ENCODE data around the gene DCC.

Gene DCC

GRCh38 chr18:53153800-53154199, 813.8 kb downstream of the DCC start:
- no peaks in the 10 kb centered on the region for H4K20me1 ChIP-seq (ENCODE audit: control insufficient read depth, insufficient read depth, low read depth, low read length)
- no peaks in the 10 kb centered on the region for H3F3A ChIP-seq (ENCODE audit: control insufficient read depth, insufficient read depth)
- no peaks in the 10 kb centered on the region for H3K79me2 ChIP-seq (ENCODE audit: control insufficient read depth, low read length)
- no peaks in the 10 kb centered on the region for H3K9me3 ChIP-seq (ENCODE audit: control insufficient read depth, insufficient read depth, low read length)
- no peaks in the 10 kb centered on the region for H3K9me2 ChIP-seq (replicated peaks; ENCODE audit: control insufficient read depth, low read length)
- TF ChIP-seq, protein P1, sequence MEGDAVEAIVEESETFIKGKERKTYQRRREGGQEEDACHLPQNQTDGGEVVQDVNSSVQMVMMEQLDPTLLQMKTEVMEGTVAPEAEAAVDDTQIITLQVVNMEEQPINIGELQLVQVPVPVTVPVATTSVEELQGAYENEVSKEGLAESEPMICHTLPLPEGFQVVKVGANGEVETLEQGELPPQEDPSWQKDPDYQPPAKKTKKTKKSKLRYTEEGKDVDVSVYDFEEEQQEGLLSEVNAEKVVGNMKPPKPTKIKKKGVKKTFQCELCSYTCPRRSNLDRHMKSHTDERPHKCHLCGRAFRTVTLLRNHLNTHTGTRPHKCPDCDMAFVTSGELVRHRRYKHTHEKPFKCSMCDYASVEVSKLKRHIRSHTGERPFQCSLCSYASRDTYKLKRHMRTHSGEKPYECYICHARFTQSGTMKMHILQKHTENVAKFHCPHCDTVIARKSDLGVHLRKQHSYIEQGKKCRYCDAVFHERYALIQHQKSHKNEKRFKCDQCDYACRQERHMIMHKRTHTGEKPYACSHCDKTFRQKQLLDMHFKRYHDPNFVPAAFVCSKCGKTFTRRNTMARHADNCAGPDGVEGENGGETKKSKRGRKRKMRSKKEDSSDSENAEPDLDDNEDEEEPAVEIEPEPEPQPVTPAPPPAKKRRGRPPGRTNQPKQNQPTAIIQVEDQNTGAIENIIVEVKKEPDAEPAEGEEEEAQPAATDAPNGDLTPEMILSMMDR (IDR thresholded peaks at IDR 0.05; ENCODE audit: low read depth, low read length, poor library complexity, severe bottlenecking), result no peak
- TF ChIP-seq EZH2phosphoT487 (IDR thresholded peaks at IDR 0.05; ENCODE audit: borderline replicate concordance, low read length), result no peak
- no peaks in the 10 kb centered on the region for H3K27me3 ChIP-seq (ENCODE audit: control insufficient read depth, low read length)
- H3K36me3 ChIP-seq (ENCODE audit: control insufficient read depth, low read length), result no peaks in the 10 kb centered on the region
- H3K4me3 ChIP-seq (ENCODE audit: low read length), result no peak overlapping the region
- H3K4me1 ChIP-seq (ENCODE audit: control insufficient read depth, low read length), result no peaks in the 10 kb centered on the region
- no peak overlapping the region for H3K4me2 ChIP-seq (ENCODE audit: low read length)
- no peak overlapping the region for H3K27ac ChIP-seq (ENCODE audit: low read depth, low read length)

- Histone ChIP-seq H3K9me2 (replicated peaks; ENCODE audit: control insufficient read depth, low read length) (no peaks in the 10 kb centered on the region), H3K27me3 (ENCODE audit: control insufficient read depth, low read length) (no peaks in the 10 kb centered on the region), H3K4me2 (ENCODE audit: low read length) (no peak overlapping the region), H3K9me3 (ENCODE audit: control insufficient read depth, insufficient read depth, low read length) (no peaks in the 10 kb centered on the region), H3K4me1 (ENCODE audit: control insufficient read depth, low read length) (no peaks in the 10 kb centered on the region), H3K4me3 (ENCODE audit: low read length) (no peak overlapping the region), H3K79me2 (ENCODE audit: control insufficient read depth, low read length) (no peaks in the 10 kb centered on the region), H3F3A (ENCODE audit: control insufficient read depth, insufficient read depth) (no peaks in the 10 kb centered on the region), H3K27ac (ENCODE audit: low read depth, low read length) (no peak overlapping the region), H4K20me1 (ENCODE audit: control insufficient read depth, insufficient read depth, low read depth, low read length) (no peaks in the 10 kb centered on the region), H3K36me3 (ENCODE audit: control insufficient read depth, low read length) (no peaks in the 10 kb centered on the region)
- no peak for TF ChIP-seq EZH2phosphoT487 (IDR thresholded peaks at IDR 0.05; ENCODE audit: borderline replicate concordance, low read length)
- TF ChIP-seq, protein P1 (IDR thresholded peaks at IDR 0.05; ENCODE audit: low read depth, low read length, poor library complexity, severe bottlenecking), result no peak
Observed at GRCh38 chr18:53165770-53166169, 825.8 kb downstream of the DCC start.

GRCh38 chr18:53169346-53169745, 829.3 kb downstream of the DCC start:
- no peaks in the 10 kb centered on the region for H4K20me1 ChIP-seq (ENCODE audit: control insufficient read depth, insufficient read depth, low read depth, low read length)
- H3K36me3 ChIP-seq (ENCODE audit: control insufficient read depth, low read length), result no peaks in the 10 kb centered on the region
- no peaks in the 10 kb centered on the region for H3K4me1 ChIP-seq (ENCODE audit: control insufficient read depth, low read length)
- TF ChIP-seq EZH2phosphoT487 (IDR thresholded peaks at IDR 0.05; ENCODE audit: borderline replicate concordance, low read length), result no peak
- TF ChIP-seq, protein P1 (IDR thresholded peaks at IDR 0.05; ENCODE audit: low read depth, low read length, poor library complexity, severe bottlenecking), result no peak
- no peaks in the 10 kb centered on the region for H3K27me3 ChIP-seq (ENCODE audit: control insufficient read depth, low read length)
- no peaks in the 10 kb centered on the region for H3K9me2 ChIP-seq (replicated peaks; ENCODE audit: control insufficient read depth, low read length)
- no peak overlapping the region for H3K4me2 ChIP-seq (ENCODE audit: low read length)
- no peaks in the 10 kb centered on the region for H3F3A ChIP-seq (ENCODE audit: control insufficient read depth, insufficient read depth)
- no peaks in the 10 kb centered on the region for H3K9me3 ChIP-seq (ENCODE audit: control insufficient read depth, insufficient read depth, low read length)
- H3K27ac ChIP-seq (ENCODE audit: low read depth, low read length), result no peak overlapping the region
- no peaks in the 10 kb centered on the region for H3K79me2 ChIP-seq (ENCODE audit: control insufficient read depth, low read length)
- H3K4me3 ChIP-seq (ENCODE audit: low read length), result no peak overlapping the region

DNA sequence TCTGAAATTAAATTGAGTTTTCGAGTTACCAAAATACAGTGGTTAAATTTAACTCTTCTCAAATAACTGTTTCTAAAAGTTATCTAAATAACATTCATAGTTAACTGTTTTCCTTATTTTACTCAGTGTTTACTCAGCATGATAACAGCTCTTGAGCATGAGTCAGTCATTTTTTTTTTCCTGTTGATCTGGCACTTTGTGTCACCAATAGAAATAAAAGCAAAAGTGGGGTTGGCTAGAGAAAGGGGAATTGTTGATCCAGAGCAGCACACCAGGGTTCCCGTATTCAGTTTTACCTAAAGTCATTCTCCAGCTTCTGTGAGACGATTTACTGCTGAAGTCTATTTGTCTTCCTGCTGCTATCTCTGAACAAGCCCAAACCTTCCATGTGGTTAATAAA, 851.6 kb downstream of the DCC start:
- Histone ChIP-seq H3K36me3 (ENCODE audit: control insufficient read depth, low read length) (no peaks in the 10 kb centered on the region), H4K20me1 (ENCODE audit: control insufficient read depth, insufficient read depth, low read depth, low read length) (no peaks in the 10 kb centered on the region), H3K9me3 (ENCODE audit: control insufficient read depth, insufficient read depth, low read length) (no peaks in the 10 kb centered on the region), H3K4me1 (ENCODE audit: control insufficient read depth, low read length) (no peaks in the 10 kb centered on the region), H3K79me2 (ENCODE audit: control insufficient read depth, low read length) (no peaks in the 10 kb centered on the region), H3K4me2 (ENCODE audit: low read length) (no peak overlapping the region), H3K27me3 (ENCODE audit: control insufficient read depth, low read length) (no peaks in the 10 kb centered on the region), H3K4me3 (ENCODE audit: low read length) (no peak overlapping the region), H3K27ac (ENCODE audit: low read depth, low read length) (no peak overlapping the region), H3K9me2 (replicated peaks; ENCODE audit: control insufficient read depth, low read length) (no peaks in the 10 kb centered on the region), H3F3A (ENCODE audit: control insufficient read depth, insufficient read depth) (no peaks in the 10 kb centered on the region)
- TF ChIP-seq, protein P1 (IDR thresholded peaks at IDR 0.05; ENCODE audit: low read depth, low read length, poor library complexity, severe bottlenecking), result no peak
- TF ChIP-seq EZH2phosphoT487 (IDR thresholded peaks at IDR 0.05; ENCODE audit: borderline replicate concordance, low read length), result no peak
